Measurements from ENCODE around the gene ASXL3. TPM values are rescaled to one million over a fixed set of nuclear protein-coding genes. Genes with fewer than 3 reads are reported as not detected.

Gene ASXL3
- polyA plus RNA-seq, 1 experiment: not detected

DNA sequence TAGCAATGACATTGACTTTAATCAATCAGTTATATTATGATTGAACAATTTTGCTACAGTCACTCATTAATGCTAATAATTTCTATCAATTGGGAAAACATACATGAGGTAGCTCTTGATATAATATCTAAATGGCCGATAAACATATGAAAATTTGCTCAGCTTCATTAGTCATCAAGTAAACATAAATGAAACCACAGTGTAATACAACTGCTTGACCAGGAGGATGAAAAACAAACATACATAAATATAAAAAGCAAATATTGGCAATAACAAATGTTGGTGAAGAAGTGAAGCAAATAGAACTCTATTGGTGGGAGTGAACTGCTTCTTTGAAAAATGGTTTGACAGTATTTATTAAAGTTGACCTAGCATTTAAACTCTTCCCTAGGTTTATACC lies 130.9 kb downstream of the ASXL3 start:
- DNase-seq (ENCODE audit: low read depth): no peak
- Histone ChIP-seq H3K36me3 (ENCODE audit: control insufficient read depth, insufficient read depth, low read length) (no peaks in the 10 kb centered on the region), H3K27me3 (ENCODE audit: control insufficient read depth, insufficient read depth, low read length) (no peaks in the 10 kb centered on the region), H3K4me3 (ENCODE audit: low read depth, low read length) (no peak overlapping the region)
- TF ChIP-seq, protein P1, sequence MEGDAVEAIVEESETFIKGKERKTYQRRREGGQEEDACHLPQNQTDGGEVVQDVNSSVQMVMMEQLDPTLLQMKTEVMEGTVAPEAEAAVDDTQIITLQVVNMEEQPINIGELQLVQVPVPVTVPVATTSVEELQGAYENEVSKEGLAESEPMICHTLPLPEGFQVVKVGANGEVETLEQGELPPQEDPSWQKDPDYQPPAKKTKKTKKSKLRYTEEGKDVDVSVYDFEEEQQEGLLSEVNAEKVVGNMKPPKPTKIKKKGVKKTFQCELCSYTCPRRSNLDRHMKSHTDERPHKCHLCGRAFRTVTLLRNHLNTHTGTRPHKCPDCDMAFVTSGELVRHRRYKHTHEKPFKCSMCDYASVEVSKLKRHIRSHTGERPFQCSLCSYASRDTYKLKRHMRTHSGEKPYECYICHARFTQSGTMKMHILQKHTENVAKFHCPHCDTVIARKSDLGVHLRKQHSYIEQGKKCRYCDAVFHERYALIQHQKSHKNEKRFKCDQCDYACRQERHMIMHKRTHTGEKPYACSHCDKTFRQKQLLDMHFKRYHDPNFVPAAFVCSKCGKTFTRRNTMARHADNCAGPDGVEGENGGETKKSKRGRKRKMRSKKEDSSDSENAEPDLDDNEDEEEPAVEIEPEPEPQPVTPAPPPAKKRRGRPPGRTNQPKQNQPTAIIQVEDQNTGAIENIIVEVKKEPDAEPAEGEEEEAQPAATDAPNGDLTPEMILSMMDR (IDR thresholded peaks at IDR 0.05; ENCODE audit: insufficient read depth, low read depth, low read length): no peak
- POLR2A ChIA-PET: no interaction called here
- CTCF ChIA-PET: no interaction called here

DNA sequence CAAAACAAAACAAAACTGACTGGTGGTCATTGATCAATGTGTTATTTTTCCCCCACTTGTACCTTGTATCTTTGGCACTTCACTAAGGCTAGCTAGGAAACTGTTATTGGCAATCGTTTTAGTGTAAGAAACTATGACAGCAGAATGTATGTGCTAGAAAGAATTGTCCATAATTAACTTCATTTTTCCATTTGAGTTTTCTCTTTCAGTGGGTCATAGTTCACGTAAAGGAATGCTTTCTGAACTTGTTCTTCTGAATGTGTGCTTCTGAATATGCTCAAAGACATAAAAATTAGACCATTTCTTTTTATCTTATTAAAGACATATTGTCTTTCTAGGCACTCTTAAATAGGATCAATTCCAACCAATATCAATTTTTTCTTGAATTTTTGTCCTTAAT lies 132.2 kb downstream of the ASXL3 start:
- Histone ChIP-seq H3K36me3 (ENCODE audit: control insufficient read depth, insufficient read depth, low read length) (no peaks in the 10 kb centered on the region), H3K27me3 (ENCODE audit: control insufficient read depth, insufficient read depth, low read length) (no peaks in the 10 kb centered on the region), H3K4me3 (ENCODE audit: low read depth, low read length) (no peak overlapping the region)
- TF ChIP-seq, protein P1 (IDR thresholded peaks at IDR 0.05; ENCODE audit: insufficient read depth, low read depth, low read length): no peak
- ChIA-PET POLR2A (no interaction called here), CTCF (no interaction called here)
- no peak for DNase-seq (ENCODE audit: low read depth)

DNA sequence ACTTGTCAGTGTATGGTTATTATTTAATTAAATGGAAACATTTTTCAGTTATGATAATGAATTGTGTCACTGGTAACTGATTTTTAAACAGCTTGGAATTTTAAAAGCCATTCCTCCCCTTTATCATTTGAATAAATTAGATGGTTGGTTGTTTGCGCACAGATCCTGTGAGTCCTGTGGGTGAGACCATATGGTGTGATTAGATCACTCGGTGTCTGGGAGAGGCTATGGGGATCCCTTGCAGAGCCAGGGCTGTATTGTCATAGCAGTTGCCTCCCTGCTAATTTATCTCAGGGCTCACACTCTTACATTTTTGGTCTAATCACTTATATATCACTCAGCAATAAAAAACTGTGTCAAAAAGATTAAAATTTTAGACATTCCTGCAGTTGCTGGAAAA lies 133.5 kb downstream of the ASXL3 start:
- DNase-seq (ENCODE audit: low read depth): no peak
- TF ChIP-seq, protein P1 (IDR thresholded peaks at IDR 0.05; ENCODE audit: insufficient read depth, low read depth, low read length): no peak
- Histone ChIP-seq H3K36me3 (ENCODE audit: control insufficient read depth, insufficient read depth, low read length) (no peaks in the 10 kb centered on the region), H3K4me3 (ENCODE audit: low read depth, low read length) (no peak overlapping the region), H3K27me3 (ENCODE audit: control insufficient read depth, insufficient read depth, low read length) (no peaks in the 10 kb centered on the region)
- ChIA-PET CTCF (no interaction called here), POLR2A (no interaction called here)

DNA sequence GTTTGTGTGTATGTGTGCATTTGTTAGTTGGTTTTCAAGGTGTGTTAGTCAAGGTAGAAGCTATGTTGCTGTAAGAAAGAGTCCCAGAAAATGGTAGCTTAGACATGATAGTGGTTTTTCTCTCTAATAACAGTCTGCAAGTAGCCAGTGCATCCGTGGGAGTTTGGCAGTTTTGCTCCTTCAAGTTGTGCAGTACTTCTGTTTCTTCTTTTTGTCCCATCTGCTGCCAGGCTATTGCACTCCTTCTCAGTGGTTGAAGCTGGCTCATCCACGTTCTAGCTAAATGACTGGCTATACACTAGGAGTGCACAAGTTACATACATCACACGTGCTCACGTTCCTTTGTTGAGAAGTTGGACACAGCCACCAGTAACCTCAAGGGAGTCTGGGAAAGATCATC lies 134.7 kb downstream of the ASXL3 start:
- TF ChIP-seq, protein P1 (IDR thresholded peaks at IDR 0.05; ENCODE audit: insufficient read depth, low read depth, low read length): no peak
- ChIA-PET CTCF (no interaction called here), POLR2A (no interaction called here)
- no peak for DNase-seq (ENCODE audit: low read depth)
- Histone ChIP-seq H3K36me3 (ENCODE audit: control insufficient read depth, insufficient read depth, low read length) (no peaks in the 10 kb centered on the region), H3K4me3 (ENCODE audit: low read depth, low read length) (no peak overlapping the region), H3K27me3 (ENCODE audit: control insufficient read depth, insufficient read depth, low read length) (no peaks in the 10 kb centered on the region)

DNA sequence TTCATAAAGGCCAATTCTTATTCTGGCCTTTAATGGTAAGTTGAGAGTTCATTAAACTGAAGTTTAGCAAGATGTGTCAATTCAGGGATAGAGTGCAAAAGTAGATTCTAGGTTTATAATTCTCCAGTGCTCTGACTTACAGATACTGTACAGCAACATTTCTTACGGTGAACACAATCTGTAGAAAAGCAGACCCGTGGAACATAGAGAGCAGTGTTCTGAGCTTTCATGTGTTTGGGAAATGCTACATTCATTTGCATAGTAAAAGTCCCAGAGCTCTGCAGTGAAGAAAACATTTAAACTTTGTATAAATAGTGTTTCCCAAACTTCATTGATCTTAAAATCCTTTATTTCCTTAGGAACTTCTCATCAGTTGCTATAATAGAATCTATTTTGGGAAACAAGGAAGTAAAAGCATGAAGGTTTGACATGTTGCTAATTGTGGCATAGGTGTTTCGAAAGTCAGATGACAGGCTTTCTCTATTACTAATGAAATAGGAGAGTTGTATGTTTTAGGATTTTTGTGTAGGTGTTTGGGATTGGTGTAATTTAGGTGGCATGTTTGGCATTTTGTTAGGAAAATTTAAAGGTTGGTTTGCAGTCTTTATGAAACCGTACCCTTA lies 138.2 kb downstream of the ASXL3 start:
- DNase-seq (ENCODE audit: low read depth): no peak
- TF ChIP-seq, protein P1 (IDR thresholded peaks at IDR 0.05; ENCODE audit: insufficient read depth, low read depth, low read length): no peak

More for the DNA sequence above, 138.2 kb downstream of the ASXL3 start:
- Histone ChIP-seq H3K4me3 (ENCODE audit: low read depth, low read length) (no peak overlapping the region), H3K27me3 (ENCODE audit: control insufficient read depth, insufficient read depth, low read length) (no peaks in the 10 kb centered on the region), H3K36me3 (ENCODE audit: control insufficient read depth, insufficient read depth, low read length) (no peaks in the 10 kb centered on the region)
- ChIA-PET CTCF (no interaction called here), POLR2A (no interaction called here)

All from BJ (cell line).